ENCODE data around the gene ELL2. TPM values are rescaled to one million over a fixed set of nuclear protein-coding genes. Genes with fewer than 3 reads are reported as not detected.
"Not testable (repeated sequence)": the region's sequence is repeated elsewhere in the genome, so short reads cannot be mapped to it uniquely, and the experiment has no call there.

Gene ELL2
- total RNA-seq, 1 donor from 2014 or later: 135 TPM

DNA sequence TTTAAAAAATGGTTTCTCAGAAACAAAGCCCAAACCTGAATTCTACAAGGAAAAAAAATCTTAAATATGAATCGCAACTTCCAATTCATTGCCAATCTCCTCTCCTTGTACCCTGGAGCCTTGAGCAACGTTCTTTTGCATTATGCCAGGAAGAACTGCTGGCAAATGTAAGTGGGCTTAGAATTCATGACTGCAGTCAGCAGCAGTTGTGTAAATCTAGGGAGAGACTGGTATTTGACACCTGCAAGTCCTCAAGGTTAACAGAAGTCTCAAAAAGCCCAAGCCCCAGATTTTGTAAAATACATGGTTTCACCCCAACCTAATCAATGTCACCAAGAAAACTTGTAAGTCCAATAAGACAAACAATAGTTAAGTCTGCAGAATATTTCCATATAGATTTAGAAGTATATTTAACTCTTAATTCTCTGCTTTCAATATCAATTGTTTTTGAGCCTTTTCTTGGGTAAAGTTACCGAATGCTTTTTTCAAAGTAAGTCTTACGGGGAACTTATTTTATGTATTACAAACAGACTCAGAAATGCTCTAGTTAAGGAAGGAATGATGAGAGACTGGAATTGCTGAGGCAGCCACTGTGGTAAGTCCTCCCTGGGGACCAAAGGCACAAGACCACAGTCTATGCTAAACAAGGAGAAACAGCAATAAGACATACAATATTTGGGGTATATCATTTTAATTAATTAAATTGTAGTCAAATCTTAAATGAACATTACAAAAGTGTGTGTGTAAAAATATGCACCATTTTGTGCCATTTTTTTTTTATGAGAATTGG, 31.3 kb downstream of the ELL2 start:
- Mint-ChIP-seq H3K4me1 (ENCODE audit: low read depth) (peaks cover 60% of the 10 kb centered on the region), H3K4me3 (ENCODE audit: low read depth) (no peak overlapping the region), H3K9me3 (no peaks in the 10 kb centered on the region), H3K27ac (no peak overlapping the region), H3K27me3 (ENCODE audit: low read depth) (no peaks in the 10 kb centered on the region), H3K36me3 (ENCODE audit: low read depth) (peaks cover 42% of the 10 kb centered on the region)
- intact Hi-C loops (cut with micrococcal nuclease): no loop called here
- DNase-seq (ENCODE audit: low spot score): no peak

DNA sequence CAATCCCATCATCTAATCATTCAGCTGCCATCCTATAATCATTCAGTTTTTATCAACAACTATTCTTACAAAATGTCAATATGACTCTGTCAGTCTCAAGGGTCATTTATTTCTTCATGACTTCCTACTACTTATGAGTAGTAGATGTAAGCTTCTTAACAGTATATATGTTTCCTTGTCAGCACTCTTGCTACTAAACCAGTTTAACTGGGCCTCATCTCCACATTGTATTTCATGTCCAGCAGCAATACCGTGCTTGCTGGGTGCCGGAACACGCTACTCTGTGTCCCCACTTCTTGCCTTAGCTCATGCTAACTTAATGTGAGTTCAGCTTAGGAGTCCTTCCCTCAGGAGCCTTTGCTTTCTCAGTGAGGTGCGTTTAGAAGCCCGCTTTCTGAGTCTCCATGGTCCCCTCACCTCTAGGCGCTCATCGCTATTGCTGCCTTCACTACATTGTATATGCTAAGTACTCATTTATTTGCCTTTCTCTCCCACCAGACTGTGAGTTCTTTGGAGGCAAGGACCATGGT, 32.9 kb downstream of the ELL2 start:
- no peak for DNase-seq (ENCODE audit: low spot score)
- H3K9me3 Mint-ChIP-seq: no peaks in the 10 kb centered on the region
- no peaks in the 10 kb centered on the region for H3K27me3 Mint-ChIP-seq (ENCODE audit: low read depth)
- H3K4me3 Mint-ChIP-seq (ENCODE audit: low read depth): peak overlapping the region; percentile 5
- H3K36me3 Mint-ChIP-seq (ENCODE audit: low read depth): peaks cover 52% of the 10 kb centered on the region
- H3K27ac Mint-ChIP-seq: peak overlapping the region; percentile 85
- intact Hi-C loops (cut with micrococcal nuclease): loop anchor here (1.0 to 5.0 kb wide), 5 partner anchors 11 to 139 kb away; no protein-coding TSS in a partner anchor
- H3K4me1 Mint-ChIP-seq (ENCODE audit: low read depth): peaks cover 60% of the 10 kb centered on the region

DNA sequence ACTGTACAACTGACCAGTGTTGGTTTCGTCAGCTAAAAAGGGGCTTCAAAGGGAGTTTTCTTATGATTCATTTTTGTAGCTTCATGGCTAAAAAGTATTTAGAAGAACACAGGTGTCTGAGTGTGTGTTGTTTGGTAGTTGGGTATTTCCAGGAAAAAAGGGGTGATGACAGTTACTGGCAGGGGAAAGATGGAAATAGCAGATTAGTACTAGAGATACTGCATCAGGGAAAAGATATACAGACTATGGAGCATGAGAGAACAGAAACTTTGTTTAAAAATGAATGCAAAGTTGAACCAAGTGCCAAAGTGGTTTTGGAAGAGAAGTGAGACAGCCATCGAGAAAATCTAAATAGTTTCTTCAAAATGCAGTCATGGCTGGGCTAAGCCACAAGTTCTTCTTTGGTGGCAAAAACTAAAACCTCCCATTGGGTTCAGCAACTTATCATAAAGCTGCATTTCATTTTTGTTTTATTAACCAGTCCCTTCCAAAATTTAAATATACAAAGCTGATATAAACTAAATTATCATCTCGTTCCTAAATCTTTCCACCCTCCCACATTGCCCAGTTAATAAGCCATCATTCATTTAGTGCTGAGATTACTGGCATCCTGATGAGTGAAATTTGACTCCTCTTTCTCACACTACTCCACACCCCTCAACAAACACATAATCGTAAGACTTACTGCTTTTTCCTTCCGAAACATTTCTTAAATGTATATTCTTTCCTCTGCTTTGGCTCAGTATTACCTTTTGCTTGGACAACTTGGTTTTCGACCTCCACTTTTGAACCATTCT, 33.5 kb downstream of the ELL2 start:
- peaks cover 58% of the 10 kb centered on the region for H3K36me3 Mint-ChIP-seq (ENCODE audit: low read depth)
- H3K4me1 Mint-ChIP-seq (ENCODE audit: low read depth): peaks cover 64% of the 10 kb centered on the region
- no peak for DNase-seq (ENCODE audit: low spot score)
- intact Hi-C loops (cut with micrococcal nuclease): loop anchor here (1.0 to 5.0 kb wide), 4 partner anchors 35 to 139 kb away; no protein-coding TSS in a partner anchor
- H3K27ac Mint-ChIP-seq: peak overlapping the region; percentile 85
- no peaks in the 10 kb centered on the region for H3K9me3 Mint-ChIP-seq
- no peaks in the 10 kb centered on the region for H3K27me3 Mint-ChIP-seq (ENCODE audit: low read depth)
- H3K4me3 Mint-ChIP-seq (ENCODE audit: low read depth): peak overlapping the region; percentile 5

DNA sequence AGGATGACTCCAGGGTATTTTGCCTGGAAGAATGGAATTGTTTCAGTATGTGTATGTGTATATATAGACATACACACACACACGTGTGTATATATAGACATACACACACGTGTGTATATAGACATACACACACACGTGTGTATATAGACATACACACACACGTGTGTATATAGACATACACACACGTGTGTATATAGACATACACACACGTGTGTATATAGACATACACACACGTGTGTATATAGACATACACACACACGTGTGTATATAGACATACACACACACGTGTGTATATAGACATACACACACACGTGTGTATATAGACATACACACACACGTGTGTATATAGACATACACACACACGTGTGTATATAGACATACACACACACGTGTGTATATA, 34.4 kb downstream of the ELL2 start:
- H3K27ac Mint-ChIP-seq: peak overlapping the region; percentile 52
- H3K36me3 Mint-ChIP-seq (ENCODE audit: low read depth): peaks cover 64% of the 10 kb centered on the region
- intact Hi-C loops (cut with micrococcal nuclease): loop anchor here (5.0 kb wide), 1 partner anchor 140 kb away; no protein-coding TSS in a partner anchor
- not testable (repeated sequence) for H3K27me3 Mint-ChIP-seq (ENCODE audit: low read depth); H3K9me3 Mint-ChIP-seq; H3K4me3 Mint-ChIP-seq (ENCODE audit: low read depth); DNase-seq (ENCODE audit: low spot score)
- H3K4me1 Mint-ChIP-seq (ENCODE audit: low read depth): peaks cover 62% of the 10 kb centered on the region

DNA sequence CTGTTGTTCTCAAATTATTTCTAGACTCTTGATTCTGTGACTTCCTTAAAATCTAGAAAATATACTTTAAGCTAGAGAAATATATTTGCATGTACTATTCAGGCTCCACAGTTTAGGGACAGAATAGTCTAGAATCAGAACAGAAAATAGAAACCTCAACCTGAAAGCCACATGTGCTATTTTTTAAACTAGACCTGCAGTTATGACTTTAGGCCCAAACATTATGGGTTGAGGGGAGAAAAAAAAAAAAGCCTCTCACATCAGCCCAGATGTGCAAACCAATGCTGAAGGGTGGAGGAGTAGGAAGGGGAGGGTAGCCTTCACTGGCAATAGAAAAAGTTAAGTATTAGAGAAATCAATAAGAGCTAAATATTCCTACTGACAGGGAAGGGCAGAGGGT, 35.7 kb downstream of the ELL2 start:
- Mint-ChIP-seq H3K27ac (peak overlapping the region; percentile 67), H3K9me3 (no peaks in the 10 kb centered on the region), H3K4me1 (ENCODE audit: low read depth) (peaks cover 58% of the 10 kb centered on the region), H3K27me3 (ENCODE audit: low read depth) (no peaks in the 10 kb centered on the region), H3K4me3 (ENCODE audit: low read depth) (no peak overlapping the region), H3K36me3 (ENCODE audit: low read depth) (peaks cover 64% of the 10 kb centered on the region)
- no peak for DNase-seq (ENCODE audit: low spot score)
- intact Hi-C loops (cut with micrococcal nuclease): loop anchor here (5.0 kb wide), 1 partner anchor 141 kb away; no protein-coding TSS in a partner anchor

DNA sequence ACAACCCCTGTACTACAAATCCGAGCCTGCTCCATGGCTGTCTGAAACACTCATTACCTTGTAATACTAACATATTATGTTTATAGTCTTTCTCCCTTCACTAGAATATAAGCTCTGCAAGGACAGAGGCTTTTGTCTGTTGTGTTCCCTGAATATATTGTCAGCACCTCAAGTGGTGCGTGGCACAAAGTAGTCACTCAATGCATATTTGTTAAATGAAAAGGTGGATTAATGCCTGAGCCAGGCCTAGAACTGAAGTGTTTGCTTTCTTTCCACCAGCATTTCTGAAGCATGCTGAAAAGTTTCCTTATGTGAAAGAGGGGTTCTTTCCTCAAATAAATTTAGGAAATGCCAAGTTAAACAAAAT, 36.3 kb downstream of the ELL2 start:
- intact Hi-C loops (cut with micrococcal nuclease): loop anchor here (5.0 kb wide), 1 partner anchor 142 kb away; no protein-coding TSS in a partner anchor
- H3K9me3 Mint-ChIP-seq: no peaks in the 10 kb centered on the region
- H3K27me3 Mint-ChIP-seq (ENCODE audit: low read depth): no peaks in the 10 kb centered on the region
- peak overlapping the region; percentile 51 for H3K27ac Mint-ChIP-seq
- H3K4me3 Mint-ChIP-seq (ENCODE audit: low read depth): no peak overlapping the region
- H3K4me1 Mint-ChIP-seq (ENCODE audit: low read depth): peaks cover 55% of the 10 kb centered on the region
- no peak for DNase-seq (ENCODE audit: low spot score)
- H3K36me3 Mint-ChIP-seq (ENCODE audit: low read depth): peaks cover 64% of the 10 kb centered on the region

DNA sequence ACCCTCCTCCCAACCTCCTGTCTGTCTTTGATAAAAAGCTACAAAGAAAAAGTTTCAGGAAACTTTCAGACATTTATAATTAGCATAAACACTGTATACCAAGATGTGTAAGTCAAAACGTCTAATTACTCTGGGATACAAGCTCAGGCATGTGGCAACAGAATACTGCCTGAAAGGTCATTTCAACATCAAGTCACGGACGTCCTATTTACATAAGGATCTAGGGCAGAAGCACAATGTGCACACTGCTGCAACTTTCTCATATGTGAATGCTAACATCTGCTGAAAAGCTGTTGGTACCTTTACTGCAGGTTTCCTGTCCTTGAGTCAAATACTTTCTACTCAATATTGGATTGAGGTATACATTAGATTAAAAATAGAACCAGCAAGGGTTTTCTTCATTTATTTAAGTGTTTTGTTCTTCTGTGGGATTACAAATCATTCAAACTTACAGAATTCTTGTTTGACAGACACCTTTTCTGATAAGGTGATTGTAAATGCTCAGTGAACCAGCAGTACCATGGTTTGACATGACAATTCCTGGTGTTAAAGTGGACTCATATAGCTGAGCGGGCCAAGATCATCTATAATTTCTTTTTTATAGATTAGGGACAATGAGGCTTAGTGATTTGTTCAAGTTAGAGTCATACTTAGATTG, 36.8 kb downstream of the ELL2 start:
- Mint-ChIP-seq H3K4me3 (ENCODE audit: low read depth) (no peak overlapping the region), H3K27ac (no peak overlapping the region), H3K4me1 (ENCODE audit: low read depth) (peaks cover 55% of the 10 kb centered on the region), H3K9me3 (no peaks in the 10 kb centered on the region), H3K27me3 (ENCODE audit: low read depth) (no peaks in the 10 kb centered on the region), H3K36me3 (ENCODE audit: low read depth) (peaks cover 63% of the 10 kb centered on the region)
- DNase-seq (ENCODE audit: low spot score): no peak
- intact Hi-C loops (cut with micrococcal nuclease): loop anchor here (5.0 kb wide), 1 partner anchor 142 kb away; no protein-coding TSS in a partner anchor

DNA sequence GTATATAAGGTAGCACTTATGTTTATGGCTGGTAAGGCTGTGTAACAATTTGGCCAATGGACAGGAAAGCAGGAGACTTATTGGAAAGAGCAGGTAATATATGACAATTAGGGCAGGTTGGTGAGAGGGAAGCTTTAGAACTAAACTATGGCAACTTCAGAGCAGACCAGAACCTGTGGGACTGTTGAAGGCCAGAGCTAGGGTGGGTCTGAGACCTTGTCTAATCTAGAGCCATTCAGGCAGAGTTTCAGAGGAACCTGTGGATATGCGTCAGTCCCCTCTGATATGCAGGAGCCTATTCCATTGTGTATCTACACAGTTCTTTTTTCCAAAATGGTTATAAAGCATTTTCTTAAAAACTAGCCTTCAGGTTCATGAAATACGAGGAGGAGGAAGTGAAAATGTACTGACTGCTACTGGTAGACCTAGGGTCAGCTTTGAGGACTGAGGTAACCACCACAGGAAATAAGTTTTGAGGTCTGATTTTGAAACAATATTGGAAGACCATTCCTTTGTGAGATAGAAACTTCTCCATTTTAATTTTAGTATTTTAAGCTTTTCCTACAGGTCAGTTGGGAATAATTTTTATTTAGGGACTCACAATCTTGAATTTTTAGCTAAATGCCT, 37.6 kb downstream of the ELL2 start:
- no peak overlapping the region for H3K4me3 Mint-ChIP-seq (ENCODE audit: low read depth)
- no peaks in the 10 kb centered on the region for H3K9me3 Mint-ChIP-seq
- DNase-seq (ENCODE audit: low spot score): no peak
- H3K27ac Mint-ChIP-seq: peak overlapping the region; percentile 31
- peaks cover 53% of the 10 kb centered on the region for H3K4me1 Mint-ChIP-seq (ENCODE audit: low read depth)
- peaks cover 63% of the 10 kb centered on the region for H3K36me3 Mint-ChIP-seq (ENCODE audit: low read depth)
- H3K27me3 Mint-ChIP-seq (ENCODE audit: low read depth): no peaks in the 10 kb centered on the region
- intact Hi-C loops (cut with micrococcal nuclease): no loop called here

DNA sequence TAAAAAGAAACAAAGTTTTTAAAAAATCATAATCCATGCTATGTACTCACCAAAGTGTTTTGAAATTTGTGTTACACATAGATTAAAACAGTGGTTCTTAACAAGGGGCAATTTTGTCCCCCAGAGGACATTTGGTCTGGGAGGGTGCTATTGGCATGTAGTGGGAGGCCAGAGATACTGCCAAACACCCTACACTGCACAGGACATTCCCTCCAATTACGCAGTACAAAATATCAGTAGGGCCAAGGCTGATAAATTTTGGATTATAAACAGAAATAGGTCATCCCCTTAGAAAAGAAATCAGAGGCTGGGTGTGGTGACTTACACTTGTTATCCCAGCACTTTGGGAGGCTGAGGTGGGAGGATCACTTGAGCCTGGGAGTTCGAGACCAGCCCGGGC, 38.9 kb downstream of the ELL2 start:
- H3K9me3 Mint-ChIP-seq: no peaks in the 10 kb centered on the region
- no peak overlapping the region for H3K4me3 Mint-ChIP-seq (ENCODE audit: low read depth)
- no peak for DNase-seq (ENCODE audit: low spot score)
- H3K27ac Mint-ChIP-seq: no peak overlapping the region
- H3K36me3 Mint-ChIP-seq (ENCODE audit: low read depth): peaks cover 52% of the 10 kb centered on the region
- H3K4me1 Mint-ChIP-seq (ENCODE audit: low read depth): peaks cover 48% of the 10 kb centered on the region
- intact Hi-C loops (cut with micrococcal nuclease): no loop called here
- no peaks in the 10 kb centered on the region for H3K27me3 Mint-ChIP-seq (ENCODE audit: low read depth)

DNA sequence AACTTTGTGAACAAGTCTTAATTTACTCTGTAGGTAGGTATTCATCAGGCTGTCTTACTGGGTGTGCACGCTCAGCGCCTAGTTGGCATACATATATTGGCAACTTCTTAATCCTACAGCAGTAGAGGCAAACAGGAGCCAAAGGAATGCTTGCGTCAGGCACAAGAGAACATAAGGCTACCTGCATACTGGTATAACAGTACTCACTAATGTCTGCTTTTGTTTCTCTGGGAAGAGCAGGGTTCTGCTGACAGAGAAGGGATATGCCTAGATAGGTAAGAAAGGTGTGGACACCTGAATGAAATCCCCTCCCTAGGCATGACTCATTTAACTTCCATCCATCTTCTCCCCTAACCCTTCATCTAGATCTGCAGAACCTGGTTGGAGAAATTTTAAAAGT, 40.1 kb downstream of the ELL2 start:
- H3K9me3 Mint-ChIP-seq: no peaks in the 10 kb centered on the region
- no peak for DNase-seq (ENCODE audit: low spot score)
- H3K27ac Mint-ChIP-seq: no peak overlapping the region
- H3K36me3 Mint-ChIP-seq (ENCODE audit: low read depth): peaks cover 53% of the 10 kb centered on the region
- intact Hi-C loops (cut with micrococcal nuclease): no loop called here
- H3K27me3 Mint-ChIP-seq (ENCODE audit: low read depth): no peaks in the 10 kb centered on the region
- no peak overlapping the region for H3K4me3 Mint-ChIP-seq (ENCODE audit: low read depth)
- peaks cover 49% of the 10 kb centered on the region for H3K4me1 Mint-ChIP-seq (ENCODE audit: low read depth)

DNA sequence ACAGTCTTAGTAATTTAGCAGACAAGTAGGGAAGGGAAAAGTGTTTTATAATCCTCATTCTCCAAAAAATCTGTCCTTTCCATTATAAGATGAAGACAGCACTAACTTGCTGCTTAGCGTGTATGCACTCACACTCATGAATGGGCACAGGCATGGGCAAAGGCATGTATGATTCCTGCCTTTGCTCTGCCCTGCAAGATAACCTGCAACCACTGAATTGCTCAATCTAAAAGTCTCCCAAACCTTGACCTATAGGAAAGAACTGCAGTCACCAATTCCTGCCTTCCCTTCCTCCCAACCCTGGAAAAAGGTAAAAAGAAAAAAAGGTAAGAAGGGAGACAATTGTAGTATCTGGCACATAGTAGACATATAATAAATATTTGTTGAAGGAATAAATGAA, 40.8 kb downstream of the ELL2 start:
- H3K36me3 Mint-ChIP-seq (ENCODE audit: low read depth): peaks cover 56% of the 10 kb centered on the region
- peaks cover 52% of the 10 kb centered on the region for H3K4me1 Mint-ChIP-seq (ENCODE audit: low read depth)
- no peaks in the 10 kb centered on the region for H3K27me3 Mint-ChIP-seq (ENCODE audit: low read depth)
- H3K4me3 Mint-ChIP-seq (ENCODE audit: low read depth): no peak overlapping the region
- intact Hi-C loops (cut with micrococcal nuclease): no loop called here
- DNase-seq (ENCODE audit: low spot score): no peak
- no peaks in the 10 kb centered on the region for H3K9me3 Mint-ChIP-seq
- H3K27ac Mint-ChIP-seq: no peak overlapping the region

DNA sequence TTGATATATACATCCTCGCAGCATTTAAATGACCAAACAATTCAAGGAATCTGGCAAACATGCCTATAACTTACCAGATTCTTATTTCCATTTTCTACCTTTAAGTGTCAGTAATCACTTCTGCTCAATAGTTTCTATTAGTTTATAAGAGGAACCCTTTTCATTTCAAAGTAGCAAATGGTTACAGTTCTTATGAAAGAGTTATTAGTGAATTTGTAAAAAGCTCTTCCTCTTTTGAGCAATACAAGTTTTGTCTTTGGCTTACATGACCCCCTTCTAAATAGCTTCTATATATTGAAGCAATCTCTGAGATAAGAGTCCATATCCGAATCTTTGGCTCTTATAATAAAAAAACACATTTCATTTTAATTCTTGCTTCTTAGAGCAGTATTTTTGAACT, 42.0 kb downstream of the ELL2 start:
- Mint-ChIP-seq H3K4me1 (ENCODE audit: low read depth) (peaks cover 46% of the 10 kb centered on the region), H3K9me3 (no peaks in the 10 kb centered on the region), H3K4me3 (ENCODE audit: low read depth) (no peak overlapping the region), H3K27me3 (ENCODE audit: low read depth) (no peaks in the 10 kb centered on the region), H3K36me3 (ENCODE audit: low read depth) (peaks cover 56% of the 10 kb centered on the region), H3K27ac (no peak overlapping the region)
- no peak for DNase-seq (ENCODE audit: low spot score)
- intact Hi-C loops (cut with micrococcal nuclease): no loop called here

Measured in activated T-helper 2 cell treated with anti-CD3 and anti-CD28 coated beads, Interferon-gamma antibody, Interleukin-2, Interleukin-4, amounts not matched to agents 10 μg/mL and 5 μg/mL and 100 μg/mL, durations not matched to agents 14 hours and 24 hours and 36 hours (primary cell).